Right ventricle myocardium superior (tissue), 1 donor: Measurements from ENCODE around the gene LRRC73. TPM values are rescaled to one million over a fixed set of nuclear protein-coding genes. Genes with fewer than 3 reads are reported as not detected.

Source experiments
- ATAC-seq: fragments of 200-7000 bp; cut with Tn5 transposase; one replicate; pipeline ENCODE4 v1.9.1; 2020; ENCODE audit warnings: mild to moderate bottlenecking; ENCODE audit not compliant: poor library complexity
- DNase-seq: peaks from one replicate; pipeline ENCODE4 v3.0.0-alpha.2; 2020
- intact Hi-C: fragments of 100-400 bp; cut with DNase I; formaldehyde crosslinking; loops from one replicate; pipeline ENCODE4 v1.11.2; 2022
- total RNA-seq: library from RNA; stranded (reverse); fragmentation: NEBNext Ultra II Directional; extraction: Animal tissue kit (Norgen Biotek cat#: 25700); gene quantifications from one replicate; pipeline ENCODE4 v1.2.1, GENCODE V29; 2021
- donor health status: DM: no; HTN: yes; CAD: no; lungs with severe emphysema.

The LRRC73 gene
- total RNA-seq, 1 donor from 2014 or later: 1.4 TPM

GRCh38 chr6:43496370-43497128, 13.6 kb downstream of the LRRC73 start:
- DNase-seq (no peak), ATAC-seq (peak; percentile 28)
- intact Hi-C loops: no loop called here

DNA sequence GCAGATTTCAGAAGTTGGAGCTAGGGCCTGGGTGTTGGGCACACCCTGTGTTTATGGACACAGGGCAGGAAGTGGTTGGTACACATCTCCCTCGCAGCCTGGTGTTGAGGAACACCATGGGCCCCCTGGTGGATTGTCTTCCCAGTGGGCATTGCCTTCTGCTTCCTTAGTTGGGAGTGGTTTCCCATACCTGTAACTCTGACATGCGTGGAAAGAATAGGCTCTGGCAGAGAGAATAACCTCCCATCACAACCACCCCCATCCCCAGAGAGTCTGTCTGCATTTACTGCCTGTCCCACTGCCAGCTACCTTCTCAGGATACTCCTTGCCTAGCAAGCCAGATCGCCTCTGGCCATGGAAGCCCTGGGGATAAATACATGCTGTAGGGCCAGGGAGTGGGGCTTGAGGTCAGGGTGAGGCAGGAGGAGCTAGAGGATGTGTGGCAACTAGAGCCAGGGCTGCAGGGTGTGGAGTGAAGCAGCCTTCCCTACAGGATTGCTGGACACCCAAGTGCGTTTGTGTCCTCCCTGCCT, 14.7 kb downstream of the LRRC73 start:
- intact Hi-C loops: no loop called here
- no peak for DNase-seq
- no peak for ATAC-seq

DNA sequence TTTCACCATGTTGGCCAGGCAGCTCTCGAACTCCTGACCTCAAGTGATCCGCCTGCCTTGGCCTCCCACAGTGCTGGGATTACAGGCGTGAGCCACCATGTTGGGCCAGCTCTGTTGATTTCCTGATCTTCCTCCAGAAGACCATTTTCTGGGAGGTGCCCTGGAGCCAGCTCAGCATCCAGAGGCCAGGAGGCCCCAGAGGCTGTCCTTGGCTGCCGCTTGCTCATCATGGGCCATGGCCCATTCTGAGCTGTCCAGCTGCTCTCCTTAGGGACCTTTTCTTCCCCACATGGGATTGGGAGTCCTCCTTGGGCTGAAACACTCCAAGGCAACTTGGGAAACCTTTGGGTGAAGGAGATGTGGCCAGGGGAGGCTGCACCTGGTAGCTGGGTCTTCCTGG, 15.4 kb downstream of the LRRC73 start:
- ATAC-seq: no peak
- intact Hi-C loops: no loop called here

GRCh38 chr6:43494321-43494720, 15.8 kb downstream of the LRRC73 start:
- no peak for ATAC-seq
- intact Hi-C loops: no loop called here
- no peak for DNase-seq

More for the DNA sequence above, 15.4 kb downstream of the LRRC73 start:
- DNase-seq: no peak

GRCh38 chr6:43493833-43494232, 16.3 kb downstream of the LRRC73 start:
- intact Hi-C loops: no loop called here
- DNase-seq: no peak
- no peak for ATAC-seq

DNA sequence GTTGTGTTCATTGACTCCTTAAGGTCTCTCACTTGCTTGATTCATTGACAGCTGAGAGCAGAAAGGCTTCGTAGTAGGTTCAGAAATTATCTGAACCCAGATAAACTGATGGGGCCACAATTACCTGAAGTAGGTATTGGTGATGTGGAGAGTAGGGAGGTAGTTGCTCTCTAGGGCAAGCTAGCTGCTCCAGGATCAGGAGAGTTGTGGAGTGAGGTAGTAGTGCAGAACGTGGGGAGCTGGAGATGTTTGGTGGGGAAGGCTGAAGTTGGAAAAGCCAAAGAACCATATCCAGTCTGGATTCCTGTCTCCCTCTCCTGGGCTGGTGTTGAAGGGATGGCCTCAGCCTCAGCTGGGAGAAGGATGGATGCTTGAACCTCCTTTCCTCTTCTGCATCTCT, 16.9 kb downstream of the LRRC73 start:
- no peak for ATAC-seq
- DNase-seq: no peak
- intact Hi-C loops: no loop called here

- DNase-seq: no peak
- intact Hi-C loops: no loop called here
- peak; percentile 20 for ATAC-seq
Observed at GRCh38 chr6:43492673-43493072, 17.5 kb downstream of the LRRC73 start.

- ATAC-seq (peak; percentile 83), DNase-seq (peak; percentile 93)
- intact Hi-C loops: no loop called here
Observed at GRCh38 chr6:43491750-43492661, 18.1 kb downstream of the LRRC73 start.

DNA sequence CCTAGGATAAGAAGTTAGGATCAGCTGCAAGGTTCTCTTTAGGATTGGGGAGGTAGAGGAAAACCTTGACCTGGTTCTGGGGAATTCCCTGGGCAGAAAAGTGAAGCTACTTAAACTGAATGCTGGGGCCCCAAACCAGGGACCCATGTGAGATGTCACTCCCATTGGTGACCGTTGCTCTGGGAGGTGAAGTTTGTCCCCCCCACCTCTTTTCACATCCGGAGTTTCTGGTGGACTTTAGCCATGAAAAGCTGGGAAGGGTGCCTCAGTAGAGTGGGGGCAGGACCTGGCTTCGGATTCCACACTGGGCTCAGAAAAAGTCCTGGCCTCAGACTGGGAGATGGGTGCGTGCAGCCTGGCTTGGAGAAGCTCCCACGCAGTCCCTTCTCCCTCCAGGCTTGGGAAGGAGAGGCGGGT, 19.6 kb downstream of the LRRC73 start:
- ATAC-seq: no peak

GRCh38 chr6:43489277-43490072, 20.7 kb downstream of the LRRC73 start:
- intact Hi-C loops: no loop called here
- no peak for DNase-seq
- no peak for ATAC-seq

More for the DNA sequence above, 19.6 kb downstream of the LRRC73 start:
- DNase-seq: no peak
- intact Hi-C loops: no loop called here

DNA sequence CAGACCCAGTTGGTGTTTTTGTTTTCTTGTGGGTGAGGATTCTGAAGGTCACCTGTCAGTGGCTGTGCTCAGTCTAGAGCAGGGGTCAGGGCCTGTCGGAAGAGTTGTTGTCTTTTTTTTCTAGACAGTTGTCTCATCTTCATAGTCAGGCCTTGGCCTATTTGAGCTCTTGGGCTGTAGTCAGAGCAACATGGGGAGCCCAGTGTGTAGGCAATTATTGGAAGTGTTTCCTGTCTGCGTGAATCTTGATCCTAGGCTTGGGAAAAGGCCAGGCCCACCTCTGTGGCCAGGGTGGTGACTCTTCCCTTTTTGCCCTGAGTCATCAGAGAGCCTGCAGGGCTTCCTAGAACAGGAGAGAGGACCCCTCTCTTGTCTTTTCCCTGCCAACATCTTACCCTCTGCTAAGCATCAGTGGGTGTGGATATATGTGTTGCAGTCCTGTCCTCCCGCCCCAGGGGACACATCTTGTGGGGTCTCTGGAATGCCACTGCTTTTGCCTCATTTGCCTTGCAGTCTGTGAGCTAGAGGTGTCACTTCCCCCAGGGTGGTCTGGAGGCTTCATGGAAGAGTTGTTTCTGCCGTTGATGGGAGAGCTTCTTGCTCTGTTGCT, 21.4 kb downstream of the LRRC73 start:
- intact Hi-C loops: no loop called here
- no peak for ATAC-seq
- DNase-seq: no peak

- DNase-seq: no peak
- intact Hi-C loops: no loop called here
- no peak for ATAC-seq
Observed at GRCh38 chr6:43481591-43482236, 28.4 kb downstream of the LRRC73 start.

DNA sequence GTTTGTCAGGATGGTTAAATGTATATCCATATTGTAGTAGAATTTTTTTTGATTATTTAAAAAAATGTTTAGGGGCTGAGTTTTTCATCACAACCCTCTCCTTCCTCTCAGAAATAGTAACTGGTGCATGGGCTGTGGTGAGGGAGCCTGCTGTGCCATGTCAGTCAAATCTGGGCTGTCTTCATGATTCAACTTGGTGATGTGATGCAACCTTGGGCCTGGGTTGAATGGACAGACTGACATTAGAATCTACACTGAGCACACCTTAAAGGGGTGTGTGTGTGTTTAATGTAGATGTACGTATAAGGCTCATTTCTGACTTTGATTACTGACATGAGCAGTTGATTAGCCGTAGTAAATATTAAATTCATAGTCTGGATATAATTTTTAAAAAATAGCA, 29.1 kb downstream of the LRRC73 start:
- DNase-seq (no peak), ATAC-seq (no peak)
- intact Hi-C loops: no loop called here

DNA sequence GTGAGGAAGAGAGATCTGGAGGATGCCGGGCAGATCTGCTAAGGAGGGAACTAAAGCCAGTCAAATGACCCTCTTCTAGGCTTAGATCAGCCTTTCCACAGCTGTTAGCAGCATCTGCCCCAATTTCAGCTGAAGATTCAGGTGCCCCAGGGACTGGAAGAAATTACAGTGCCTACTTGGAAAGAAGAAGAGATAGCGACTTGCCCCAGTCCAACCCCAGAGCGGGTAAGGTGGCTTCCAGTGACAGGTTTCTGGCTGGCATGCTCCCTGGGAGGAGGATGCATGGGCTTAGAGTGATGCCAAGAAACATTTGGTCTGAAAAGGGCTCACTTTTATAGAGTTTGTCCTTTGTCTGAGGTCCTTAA, 32.2 kb downstream of the LRRC73 start:
- intact Hi-C loops: no loop called here
- ATAC-seq (no peak), DNase-seq (no peak)

GRCh38 chr6:43477235-43478007, 32.7 kb downstream of the LRRC73 start, which contains the start of gene TJAP1:
Gene TJAP1, plus strand, starts transcription at chr6:43477570. Its CDS starts 21,432 bp downstream, at chr6:43499002.
- intact Hi-C loops: no loop called here
- DNase-seq (peak; percentile 96), ATAC-seq (peak; percentile 100)

GRCh38 chr6:43476746-43477145, 33.4 kb downstream of the LRRC73 start:
- no peak for ATAC-seq
- DNase-seq: no peak
- intact Hi-C loops: no loop called here

GRCh38 chr6:43475516-43475915, 34.6 kb downstream of the LRRC73 start:
- DNase-seq (no peak), ATAC-seq (no peak)
- intact Hi-C loops: no loop called here
